ENCODE data around the gene PPP1R13B. TPM values are rescaled to one million over a fixed set of nuclear protein-coding genes. Genes with fewer than 3 reads are reported as not detected.

The PPP1R13B gene
- total RNA-seq, 4 donors from 2014 or later: 12.7 to 25.0 (median 20.6) TPM

GRCh38 chr14:103820382-103820781 is 27.0 kb downstream of the PPP1R13B start:
- Histone ChIP-seq H3K9me3 (no peaks in the 10 kb centered on the region), H3K36me3 (no peaks in the 10 kb centered on the region), H3K27me3 (no peaks in the 10 kb centered on the region), H3K4me3 (peak overlapping the region in 1 of 4 donors; percentile 23), H3K4me1 (peaks cover 10 to 41% (median 22%) of the 10 kb centered on the region in 3 donors), H3K27ac (peak overlapping the region in 3 of 4 donors; percentile 7 to 43 (median 34))
- intact Hi-C loops (cut with DNase I): no loop called here
- WGBS, 2 donors: 30 to 49% methylated on average over 2 of the region's 2 CpGs
- TF ChIP-seq POLR2A (IDR thresholded peaks at IDR 0.05) (no peak), CTCF (IDR thresholded peaks at IDR 0.05) (no peak)
- no peak for DNase-seq

- Histone ChIP-seq H3K27me3 (no peaks in the 10 kb centered on the region), H3K4me1 (peaks cover 10 to 34% (median 18%) of the 10 kb centered on the region in 3 donors), H3K9me3 (no peaks in the 10 kb centered on the region), H3K36me3 (no peaks in the 10 kb centered on the region), H3K4me3 (peak overlapping the region in 1 of 4 donors; percentile 23), H3K27ac (peak overlapping the region in 3 of 4 donors; percentile 7 to 43 (median 34))
- intact Hi-C loops (cut with DNase I): no loop called here
- no peak for DNase-seq
- 22 to 41% methylated on average over 7 of the region's 7 CpGs for WGBS, 2 donors
- no peak for TF ChIP-seq CTCF (IDR thresholded peaks at IDR 0.05)
- TF ChIP-seq POLR2A (IDR thresholded peaks at IDR 0.05): no peak
Observed at GRCh38 chr14:103819503-103820307, 27.7 kb downstream of the PPP1R13B start.

- no peaks in the 10 kb centered on the region for H3K9me3 ChIP-seq
- H3K27me3 ChIP-seq: no peaks in the 10 kb centered on the region
- DNase-seq: no peak
- H3K27ac ChIP-seq: no peak overlapping the region
- WGBS, 2 donors: 78 to 93% methylated on average over 1 of the region's 1 CpG
- H3K4me3 ChIP-seq: no peak overlapping the region
- H3K36me3 ChIP-seq: no peaks in the 10 kb centered on the region
- H3K4me1 ChIP-seq: peaks cover 10 to 33% (median 18%) of the 10 kb centered on the region in 3 donors
- intact Hi-C loops (cut with DNase I): no loop called here
- TF ChIP-seq POLR2A (IDR thresholded peaks at IDR 0.05) (no peak), CTCF (IDR thresholded peaks at IDR 0.05) (no peak)
Observed at GRCh38 chr14:103818870-103819269, 28.5 kb downstream of the PPP1R13B start.

- no peak for DNase-seq
- Histone ChIP-seq H3K9me3 (no peaks in the 10 kb centered on the region), H3K4me3 (no peak overlapping the region), H3K27ac (no peak overlapping the region), H3K4me1 (peaks cover 10 to 33% (median 18%) of the 10 kb centered on the region in 3 donors), H3K27me3 (no peaks in the 10 kb centered on the region), H3K36me3 (no peaks in the 10 kb centered on the region)
- intact Hi-C loops (cut with DNase I): no loop called here
- WGBS, 2 donors: 61 to 67% methylated on average over 3 of the region's 3 CpGs
- TF ChIP-seq POLR2A (IDR thresholded peaks at IDR 0.05): no peak
- TF ChIP-seq CTCF (IDR thresholded peaks at IDR 0.05): no peak
Observed at GRCh38 chr14:103818422-103818821, 29.0 kb downstream of the PPP1R13B start.

GRCh38 chr14:103817595-103817994 is 29.8 kb downstream of the PPP1R13B start:
- no peak overlapping the region for H3K27ac ChIP-seq
- H3K4me3 ChIP-seq: no peak overlapping the region
- peaks cover 10 to 33% (median 18%) of the 10 kb centered on the region in 3 donors for H3K4me1 ChIP-seq
- no peak for DNase-seq
- no peaks in the 10 kb centered on the region for H3K9me3 ChIP-seq
- TF ChIP-seq CTCF (IDR thresholded peaks at IDR 0.05) (no peak), POLR2A (IDR thresholded peaks at IDR 0.05) (no peak)
- 65 to 89% methylated on average over 1 of the region's 1 CpG for WGBS, 2 donors
- H3K36me3 ChIP-seq: no peaks in the 10 kb centered on the region
- intact Hi-C loops (cut with DNase I): no loop called here
- no peaks in the 10 kb centered on the region for H3K27me3 ChIP-seq

Measured in esophagus squamous epithelium (tissue), 5 donors.